Motor neuron (in vitro differentiated cells): ENCODE measurements around the gene PAX5. TPM values are rescaled to one million over a fixed set of nuclear protein-coding genes. Genes with fewer than 3 reads are reported as not detected.

Source experiments
- ATAC-seq, 8 experiments: fragments of 200-7000 bp; cut with Tn5 transposase; replicated peaks in 6 of 8; 2 replicates each; pipeline ENCODE4 v1.8.0; 2021; ENCODE audit warnings: mild to moderate bottlenecking in 8 of 8, moderate library complexity in 8 of 8
- H3K27ac ChIP-seq, 2 donors: fragments of 250-450 bp; sonication (Bioruptor Pico); 2 replicates each; pipeline ENCODE4 v1.9.0; 2021; ENCODE audit warnings: antibody characterized with exemption in 2 of 2, mild to moderate bottlenecking in 2 of 2, moderate library complexity in 1 of 2
- H3K4me1 ChIP-seq, 2 donors: fragments of 250-450 bp; sonication (Bioruptor Pico); replicated peaks in 1 of 2; 2 replicates each; pipeline ENCODE4 v1.6.1; 2021; ENCODE audit warnings: antibody characterized with exemption in 2 of 2, mild to moderate bottlenecking in 2 of 2, moderate library complexity in 1 of 2
- H3K4me3 ChIP-seq, 5 donors: fragments of 250-450 bp; sonication (Bioruptor Pico); 2 replicates each; pipeline ENCODE4 v1.9.0; 2021; ENCODE audit warnings: antibody characterized with exemption in 5 of 5, mild to moderate bottlenecking in 5 of 5, moderate library complexity in 4 of 5
- WGBS, 10 experiments: fragments of 450-650 bp; shearing (Covaris generic); methylation state at CpG; one replicate each; pipeline ENCODE4 v1.0.0; 2022; 5-methylcytosine and 5-hydroxymethylcytosine counted together
- in situ Hi-C, 9 experiments: fragments of 400-800 bp; cut with MboI; loops; one replicate each; pipeline ENCODE4 v1.15.0; 2021; ENCODE audit warnings: low sequenced_read_pairs in 9 of 9, low pct_unique_long_range_greater_than_20kb in 2 of 9; ENCODE audit not compliant: unreplicated experiment in 9 of 9
- total RNA-seq, 8 experiments: library from RNA; unstranded; fragments of 300-600 nt; gene quantifications; 2 replicates each; pipeline versions ENCODE4 v1.2.3 to v1.2.4, GENCODE V29; 2022

PAX5 gene
- total RNA-seq, 8 experiments from 2014 or later, result 0.09 to 1.5 (median 0.61) TPM

GRCh38 chr9:36836486-36836885 lies 197.6 kb downstream of the PAX5 start:
- ATAC-seq, result no peak
- no peak overlapping the region for H3K4me3 ChIP-seq
- in situ Hi-C loops, result no loop called here
- peaks cover 22 to 24% of the 10 kb centered on the region in 2 donors for H3K4me1 ChIP-seq
- H3K27ac ChIP-seq, result no peak overlapping the region
- 90 to 100% (median 95%) methylated on average over 2 to 6 of the region's 7 CpGs; no CpG with 5 or more reads in 6 of the 10 experiments for WGBS, 10 experiments

- H3K27ac ChIP-seq, result no peak overlapping the region
- in situ Hi-C loops, result no loop called here
- no peak overlapping the region for H3K4me3 ChIP-seq
- peak in 6 of 8 experiments; percentile 51 to 84 (median 76) for ATAC-seq
- WGBS, 10 experiments, result 18 to 95% (median 63%) methylated on average over 2 to 9 of the region's 18 CpGs; no CpG with 5 or more reads in 2 of the 10 experiments
- peaks cover 11 to 14% of the 10 kb centered on the region in 2 donors for H3K4me1 ChIP-seq
These were observed 198.6 kb downstream of the PAX5 start for GRCh38 chr9:36835271-36835996.

- peak in 2 of 8 experiments; percentile 5 to 9 for ATAC-seq
- in situ Hi-C loops, result no loop called here
- Histone ChIP-seq H3K4me1 (peaks cover 4 to 10% of the 10 kb centered on the region in 2 donors), H3K27ac (no peak overlapping the region), H3K4me3 (no peak overlapping the region)
- 17 to 90% (median 78%) methylated on average over 1 to 2 of the region's 9 CpGs; no CpG with 5 or more reads in 5 of the 10 experiments for WGBS, 10 experiments
These were observed 199.3 kb downstream of the PAX5 start for GRCh38 chr9:36834736-36835135.

DNA sequence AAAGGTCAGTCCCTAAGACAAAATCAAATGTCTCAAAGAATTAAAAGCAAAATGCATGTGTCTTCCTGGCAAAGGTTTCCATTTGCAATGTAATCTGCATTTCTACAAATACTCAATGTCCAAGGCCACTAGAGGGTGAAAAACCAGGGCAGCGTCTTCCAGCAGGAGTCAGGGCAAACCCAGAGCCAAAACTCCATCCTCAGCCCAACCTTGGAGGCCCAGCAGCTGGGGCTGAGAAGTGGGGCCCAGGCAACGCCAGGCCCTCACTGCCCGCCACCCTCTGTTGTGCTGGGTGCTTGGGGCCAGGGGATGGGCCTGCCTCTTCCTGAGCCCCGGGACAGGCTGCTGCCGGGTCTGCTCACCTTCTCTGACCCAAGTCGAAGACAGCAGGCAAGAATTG lies 200.1 kb downstream of the PAX5 start:
- peak in 3 of 8 experiments; percentile 18 to 52 (median 34) for ATAC-seq
- 0 to 80% (median 45%) methylated on average over 1 to 2 of the region's 6 CpGs; no CpG with 5 or more reads in 6 of the 10 experiments for WGBS, 10 experiments
- H3K4me3 ChIP-seq, result no peak overlapping the region
- H3K27ac ChIP-seq, result no peak overlapping the region
- in situ Hi-C loops, result no loop called here
- H3K4me1 ChIP-seq, result peaks cover 3 to 10% of the 10 kb centered on the region in 2 donors

DNA sequence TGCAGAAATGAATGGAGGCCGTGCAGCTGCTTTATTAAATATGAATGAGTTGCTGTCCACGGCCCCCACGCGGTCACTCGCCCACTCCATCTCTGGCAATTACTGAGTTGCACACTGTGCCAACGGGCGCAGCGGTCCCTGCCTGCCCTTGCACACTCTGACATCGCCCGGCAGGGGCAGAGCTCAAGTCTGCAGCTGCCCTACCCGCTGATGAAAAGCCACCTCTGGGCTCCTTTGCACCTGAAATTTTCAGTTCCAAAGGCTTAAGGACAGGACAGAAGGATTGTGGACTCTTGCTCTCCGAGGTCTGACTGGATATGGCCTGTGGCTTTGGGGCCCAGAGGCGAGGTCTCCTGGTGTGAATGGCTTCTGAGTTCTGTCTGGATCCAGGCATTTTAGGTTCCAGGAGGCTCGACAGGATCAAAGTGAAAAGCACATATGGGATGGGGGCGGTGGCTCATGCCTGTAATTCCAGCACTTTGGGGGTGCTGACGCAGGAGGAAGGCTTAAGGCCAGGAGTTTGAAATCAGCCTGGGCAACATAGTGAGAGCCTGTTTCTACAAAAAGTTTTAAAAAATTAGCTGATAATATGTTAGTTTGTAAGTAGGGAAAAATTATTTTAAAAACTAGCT lies 201.8 kb downstream of the PAX5 start:
- in situ Hi-C loops, result no loop called here
- peaks cover 8 to 10% of the 10 kb centered on the region in 2 donors for H3K4me1 ChIP-seq
- WGBS, 10 experiments, result 10 to 97% (median 54%) methylated on average over 1 to 14 of the region's 16 CpGs; no CpG with 5 or more reads in 2 of the 10 experiments
- ATAC-seq, result no peak
- no peak overlapping the region for H3K4me3 ChIP-seq
- H3K27ac ChIP-seq, result no peak overlapping the region

GRCh38 chr9:36831381-36832161 lies 202.5 kb downstream of the PAX5 start:
- Histone ChIP-seq H3K4me1 (peaks cover 9 to 10% of the 10 kb centered on the region in 2 donors), H3K4me3 (no peak overlapping the region), H3K27ac (no peak overlapping the region)
- in situ Hi-C loops, result no loop called here
- 0 to 100% (median 56%) methylated on average over 1 to 4 of the region's 7 CpGs; no CpG with 5 or more reads in 2 of the 10 experiments for WGBS, 10 experiments
- ATAC-seq, result no peak

DNA sequence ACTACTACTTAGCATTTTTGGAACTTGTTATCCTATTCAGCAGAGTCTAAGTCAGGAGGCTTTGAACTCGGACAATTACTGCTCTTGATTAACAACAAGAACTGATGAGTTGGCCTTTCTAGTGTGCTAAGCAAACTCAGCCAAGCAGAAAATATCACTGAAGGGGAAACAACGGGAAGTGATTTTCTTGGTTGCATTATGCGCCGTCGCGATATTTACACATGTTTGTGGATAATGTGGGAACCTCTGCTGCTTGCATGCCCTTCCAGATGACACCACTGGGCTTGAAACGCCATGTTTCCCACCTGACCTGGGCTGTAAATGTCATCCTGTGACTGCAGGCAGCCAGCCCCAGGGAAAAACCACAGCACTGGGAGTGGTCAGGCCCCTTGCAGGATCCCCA lies 205.5 kb downstream of the PAX5 start:
- no peak overlapping the region for H3K4me3 ChIP-seq
- peaks cover 0 to 6% of the 10 kb centered on the region in 2 donors for H3K4me1 ChIP-seq
- in situ Hi-C loops, result no loop called here
- H3K27ac ChIP-seq, result peak overlapping the region in 1 of 2 donors; percentile 77
- WGBS, 10 experiments, result 0 to 60% (median 31%) methylated on average over 1 to 6 of the region's 7 CpGs; no CpG with 5 or more reads in 2 of the 10 experiments
- ATAC-seq, result peak in 7 of 8 experiments; percentile 23 to 90 (median 86)

GRCh38 chr9:36827593-36827992 lies 206.5 kb downstream of the PAX5 start:
- 20 to 51% (median 36%) methylated on average over 1 to 5 of the region's 5 CpGs; no CpG with 5 or more reads in 4 of the 10 experiments for WGBS, 10 experiments
- H3K4me1 ChIP-seq, result peaks cover 0 to 6% of the 10 kb centered on the region in 2 donors
- ATAC-seq, result no peak
- H3K4me3 ChIP-seq, result no peak overlapping the region
- in situ Hi-C loops, result no loop called here
- no peak overlapping the region for H3K27ac ChIP-seq

DNA sequence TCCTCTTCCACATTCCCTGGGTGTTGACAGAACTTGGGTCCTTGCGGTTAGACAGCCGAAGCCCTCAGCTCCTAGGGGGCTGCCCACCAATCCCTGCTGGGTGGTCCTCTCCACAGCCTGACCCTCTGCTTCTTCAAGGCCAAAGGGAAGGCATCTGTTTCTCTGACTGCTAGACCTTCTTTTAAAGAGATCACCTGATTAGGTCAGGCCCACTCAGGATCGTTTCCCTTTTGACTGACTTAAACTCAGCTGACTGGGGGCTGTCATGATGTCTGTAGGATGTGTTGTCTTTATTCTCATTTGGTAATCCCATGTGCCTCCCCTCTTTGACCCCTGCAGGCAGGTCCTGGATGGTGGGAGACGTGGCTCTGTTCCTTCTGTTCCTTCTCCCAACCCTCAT lies 207.5 kb downstream of the PAX5 start:
- peaks cover 5 to 11% of the 10 kb centered on the region in 2 donors for H3K4me1 ChIP-seq
- no peak overlapping the region for H3K27ac ChIP-seq
- in situ Hi-C loops, result no loop called here
- 60 to 90% (median 60%) methylated on average over 1 to 3 of the region's 4 CpGs; no CpG with 5 or more reads in 5 of the 10 experiments for WGBS, 10 experiments
- no peak overlapping the region for H3K4me3 ChIP-seq
- no peak for ATAC-seq

- ATAC-seq, result no peak
- 40 to 100% (median 88%) methylated on average over 1 to 7 of the region's 8 CpGs; no CpG with 5 or more reads in 3 of the 10 experiments for WGBS, 10 experiments
- Histone ChIP-seq H3K4me3 (no peak overlapping the region), H3K4me1 (peaks cover 19 to 25% of the 10 kb centered on the region in 2 donors), H3K27ac (no peak overlapping the region)
- in situ Hi-C loops, result no loop called here
These were observed 208.9 kb downstream of the PAX5 start for GRCh38 chr9:36825179-36825578.

DNA sequence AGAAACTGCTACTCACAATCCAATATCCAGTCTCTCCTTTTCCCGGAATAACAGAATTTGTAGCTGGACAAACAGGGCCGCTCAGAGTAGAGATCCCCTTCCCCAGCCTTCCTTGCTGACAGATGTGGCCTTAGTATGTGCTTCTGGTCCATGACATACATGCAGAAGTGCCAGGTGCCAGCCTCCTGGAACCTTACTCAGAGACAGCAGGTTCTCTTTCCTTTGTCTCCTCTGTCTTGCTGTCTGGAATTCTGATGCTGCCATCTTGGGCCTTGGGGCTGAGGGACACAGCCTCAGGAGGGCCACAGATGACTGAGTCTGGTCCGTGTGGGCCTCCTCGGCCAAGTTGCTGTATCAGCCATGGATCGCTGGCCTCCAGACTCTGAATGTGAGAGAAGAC lies 210.1 kb downstream of the PAX5 start:
- Histone ChIP-seq H3K4me3 (no peak overlapping the region), H3K27ac (no peak overlapping the region), H3K4me1 (peaks cover 31 to 35% of the 10 kb centered on the region in 2 donors)
- ATAC-seq, result no peak
- WGBS, 10 experiments, result 47 to 100% (median 72%) methylated on average over 1 to 4 of the region's 5 CpGs; no CpG with 5 or more reads in 2 of the 10 experiments
- in situ Hi-C loops, result no loop called here

- no peak overlapping the region for H3K4me3 ChIP-seq
- 57 to 100% (median 90%) methylated on average over 3 to 5 of the region's 6 CpGs; no CpG with 5 or more reads in 3 of the 10 experiments for WGBS, 10 experiments
- H3K4me1 ChIP-seq, result peaks cover 34 to 38% of the 10 kb centered on the region in 2 donors
- H3K27ac ChIP-seq, result no peak overlapping the region
- in situ Hi-C loops, result no loop called here
- no peak for ATAC-seq
These were observed 210.6 kb downstream of the PAX5 start for GRCh38 chr9:36823466-36823865.
